Measurements from ENCODE around the gene GLG1.

DNA sequence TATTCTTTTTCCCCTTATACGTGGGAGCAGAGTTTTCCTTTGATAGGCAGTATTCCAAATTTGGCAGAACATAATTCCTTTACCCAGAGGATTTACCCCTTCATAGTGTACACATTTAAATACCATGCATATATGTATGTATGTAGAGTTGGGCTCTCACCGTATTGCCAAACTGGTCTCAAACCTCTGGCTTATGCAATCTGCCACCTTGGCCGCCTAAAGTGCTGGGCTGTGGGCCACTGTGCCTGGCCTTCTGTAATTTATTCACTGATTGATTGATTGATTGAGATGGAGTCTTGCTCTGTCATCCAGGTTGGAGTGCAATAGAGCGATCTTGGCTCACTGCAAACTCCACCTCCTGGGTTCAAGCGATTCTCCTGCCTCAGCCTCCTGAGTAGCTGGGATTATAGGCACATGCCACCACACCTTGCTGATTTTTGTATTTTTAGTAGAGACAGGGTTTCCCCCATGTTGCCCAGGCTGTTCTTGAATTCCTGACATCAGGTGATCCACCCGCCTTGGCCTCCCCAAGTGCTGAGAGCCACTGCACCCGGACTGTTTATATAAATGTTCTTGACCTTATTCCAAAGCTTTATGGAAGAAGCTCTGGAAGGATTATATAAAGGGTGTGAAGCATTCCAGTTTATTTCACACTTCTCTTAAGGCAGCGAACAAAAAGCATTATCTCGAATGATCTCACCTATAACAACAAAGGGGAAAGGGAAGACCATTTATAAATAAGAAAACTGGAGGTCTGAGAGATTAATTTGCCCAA is 14.9 kb downstream of the GLG1 start:
- TF ChIP-seq, protein P1, sequence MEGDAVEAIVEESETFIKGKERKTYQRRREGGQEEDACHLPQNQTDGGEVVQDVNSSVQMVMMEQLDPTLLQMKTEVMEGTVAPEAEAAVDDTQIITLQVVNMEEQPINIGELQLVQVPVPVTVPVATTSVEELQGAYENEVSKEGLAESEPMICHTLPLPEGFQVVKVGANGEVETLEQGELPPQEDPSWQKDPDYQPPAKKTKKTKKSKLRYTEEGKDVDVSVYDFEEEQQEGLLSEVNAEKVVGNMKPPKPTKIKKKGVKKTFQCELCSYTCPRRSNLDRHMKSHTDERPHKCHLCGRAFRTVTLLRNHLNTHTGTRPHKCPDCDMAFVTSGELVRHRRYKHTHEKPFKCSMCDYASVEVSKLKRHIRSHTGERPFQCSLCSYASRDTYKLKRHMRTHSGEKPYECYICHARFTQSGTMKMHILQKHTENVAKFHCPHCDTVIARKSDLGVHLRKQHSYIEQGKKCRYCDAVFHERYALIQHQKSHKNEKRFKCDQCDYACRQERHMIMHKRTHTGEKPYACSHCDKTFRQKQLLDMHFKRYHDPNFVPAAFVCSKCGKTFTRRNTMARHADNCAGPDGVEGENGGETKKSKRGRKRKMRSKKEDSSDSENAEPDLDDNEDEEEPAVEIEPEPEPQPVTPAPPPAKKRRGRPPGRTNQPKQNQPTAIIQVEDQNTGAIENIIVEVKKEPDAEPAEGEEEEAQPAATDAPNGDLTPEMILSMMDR (IDR thresholded peaks at IDR 0.05) = no peak
- TF ChIP-seq POLR2A (IDR thresholded peaks at IDR 0.05) (no peak), EP300 (IDR thresholded peaks at IDR 0.05) (no peak), POLR2AphosphoS5 (IDR thresholded peaks at IDR 0.05) (no peak)
